Duodenal mucosa (tissue), 2 donors: ENCODE data around the gene TLE5.

Experiments used
- H3K27ac ChIP-seq: one replicate; pipeline ENCODE4 v1.7.0; 2013; ENCODE audit warnings: low read depth, low read length
- H3K27me3 ChIP-seq, 2 donors: one replicate each; pipeline ENCODE4 v1.7.0; 2013; ENCODE audit warnings: low read length in 2 of 2, control low read depth in 1 of 2; ENCODE audit not compliant: insufficient read depth in 2 of 2, control insufficient read depth in 1 of 2
- H3K36me3 ChIP-seq, 2 donors: one replicate each; pipeline ENCODE4 v1.7.0; 2013; ENCODE audit warnings: low read length in 2 of 2, control low read depth in 1 of 2; ENCODE audit not compliant: insufficient read depth in 2 of 2, control insufficient read depth in 1 of 2
- H3K4me1 ChIP-seq, 2 donors: one replicate each; pipeline ENCODE4 v1.7.0; 2013; ENCODE audit warnings: low read length in 2 of 2, control low read depth in 1 of 2; ENCODE audit not compliant: insufficient read depth in 2 of 2, control insufficient read depth in 1 of 2
- H3K4me3 ChIP-seq, 2 donors: one replicate each; pipeline ENCODE4 v1.7.0; 2013; ENCODE audit warnings: low read length in 2 of 2, low read depth in 1 of 2
- H3K9ac ChIP-seq, 2 donors: one replicate each; pipeline ENCODE4 v1.7.0; 2013; ENCODE audit warnings: low read length in 2 of 2, low read depth in 1 of 2
- H3K9me3 ChIP-seq, 2 donors: one replicate each; pipeline ENCODE4 v1.7.0; 2013; ENCODE audit warnings: low read length in 2 of 2, control low read depth in 1 of 2; ENCODE audit not compliant: control insufficient read depth in 1 of 2

Gene TLE5

GRCh38 chr19:3026768-3027167 is 35.5 kb downstream of the TLE5 start:
- peaks cover 13% of the 10 kb centered on the region in 2 donors for H3K4me1 ChIP-seq
- no peaks in the 10 kb centered on the region for H3K9me3 ChIP-seq
- H3K36me3 ChIP-seq, result no peaks in the 10 kb centered on the region
- peaks cover 7 to 10% of the 10 kb centered on the region in 2 donors for H3K27me3 ChIP-seq
- H3K27ac ChIP-seq, result no peak overlapping the region
- H3K9ac ChIP-seq, result no peak overlapping the region
- H3K4me3 ChIP-seq, result no peak overlapping the region

GRCh38 chr19:3025549-3025886 is 36.8 kb downstream of the TLE5 start:
- Histone ChIP-seq H3K27ac (no peak overlapping the region), H3K4me1 (peaks cover 13% of the 10 kb centered on the region in 2 donors), H3K27me3 (peaks cover 6 to 10% of the 10 kb centered on the region in 2 donors), H3K9me3 (no peaks in the 10 kb centered on the region), H3K4me3 (peak overlapping the region; percentile 57 to 63), H3K9ac (peak overlapping the region; percentile 59 to 63), H3K36me3 (no peaks in the 10 kb centered on the region)

GRCh38 chr19:3024870-3025548 is 37.3 kb downstream of the TLE5 start:
- peak overlapping the region; percentile 59 to 63 for H3K9ac ChIP-seq
- peak overlapping the region; percentile 61 to 63 for H3K4me3 ChIP-seq
- H3K9me3 ChIP-seq, result no peaks in the 10 kb centered on the region
- no peaks in the 10 kb centered on the region for H3K36me3 ChIP-seq
- no peak overlapping the region for H3K27ac ChIP-seq
- peaks cover 2 to 10% of the 10 kb centered on the region in 2 donors for H3K27me3 ChIP-seq
- peaks cover 13% of the 10 kb centered on the region in 2 donors for H3K4me1 ChIP-seq

GRCh38 chr19:3024509-3024869 is 37.8 kb downstream of the TLE5 start:
- Histone ChIP-seq H3K36me3 (no peaks in the 10 kb centered on the region), H3K9ac (peak overlapping the region in 1 of 2 donors; percentile 59), H3K27me3 (peaks cover 0 to 10% of the 10 kb centered on the region in 2 donors), H3K27ac (no peak overlapping the region), H3K4me3 (peak overlapping the region; percentile 61 to 63), H3K9me3 (no peaks in the 10 kb centered on the region), H3K4me1 (peaks cover 13% of the 10 kb centered on the region in 2 donors)

- no peak overlapping the region for H3K9ac ChIP-seq
- no peak overlapping the region for H3K4me3 ChIP-seq
- H3K36me3 ChIP-seq, result peaks cover 0 to 1% of the 10 kb centered on the region in 2 donors
- H3K9me3 ChIP-seq, result no peaks in the 10 kb centered on the region
- no peak overlapping the region for H3K27ac ChIP-seq
- peaks cover 9 to 11% of the 10 kb centered on the region in 2 donors for H3K4me1 ChIP-seq
- no peaks in the 10 kb centered on the region for H3K27me3 ChIP-seq
Observed at GRCh38 chr19:3020321-3020960, 41.9 kb downstream of the TLE5 start.

GRCh38 chr19:3019211-3019854 is 43.0 kb downstream of the TLE5 start:
- H3K27me3 ChIP-seq, result no peaks in the 10 kb centered on the region
- no peak overlapping the region for H3K27ac ChIP-seq
- peaks cover under 1% of the 10 kb centered on the region in 2 donors for H3K4me1 ChIP-seq
- peaks cover 3 to 5% of the 10 kb centered on the region in 2 donors for H3K36me3 ChIP-seq
- H3K9me3 ChIP-seq, result no peaks in the 10 kb centered on the region
- H3K4me3 ChIP-seq, result no peak overlapping the region
- no peak overlapping the region for H3K9ac ChIP-seq

GRCh38 chr19:3017923-3018322 is 44.4 kb downstream of the TLE5 start:
- Histone ChIP-seq H3K9ac (no peak overlapping the region), H3K27ac (no peak overlapping the region), H3K9me3 (no peaks in the 10 kb centered on the region), H3K4me1 (no peaks in the 10 kb centered on the region), H3K4me3 (no peak overlapping the region), H3K36me3 (peaks cover 5% of the 10 kb centered on the region in 2 donors), H3K27me3 (no peaks in the 10 kb centered on the region)

- Histone ChIP-seq H3K27ac (no peak overlapping the region), H3K9ac (no peak overlapping the region), H3K27me3 (no peaks in the 10 kb centered on the region), H3K4me3 (no peak overlapping the region), H3K4me1 (no peaks in the 10 kb centered on the region), H3K36me3 (peaks cover 5 to 14% of the 10 kb centered on the region in 2 donors), H3K9me3 (no peaks in the 10 kb centered on the region)
Observed at GRCh38 chr19:3015126-3016057, 46.9 kb downstream of the TLE5 start.

- Histone ChIP-seq H3K27me3 (no peaks in the 10 kb centered on the region), H3K9me3 (no peaks in the 10 kb centered on the region), H3K36me3 (peaks cover 5 to 14% of the 10 kb centered on the region in 2 donors), H3K4me1 (no peaks in the 10 kb centered on the region), H3K4me3 (no peak overlapping the region), H3K9ac (no peak overlapping the region), H3K27ac (no peak overlapping the region)
Observed at GRCh38 chr19:3014135-3014534, 48.2 kb downstream of the TLE5 start.
